Stimulated activated CD4-positive, alpha-beta T cell treated with anti-CD3 and anti-CD28 coated beads, Interleukin-4, amount 100 ng/mL, for 24 hours (primary cell): ENCODE data around the gene EPG5.
"Not testable (repeated sequence)": the region's sequence is repeated elsewhere in the genome, so short reads cannot be mapped to it uniquely, and the experiment has no call there.

ENCODE experiments used
- DNase-seq: peaks from one replicate; pipeline ENCODE4 v3.0.0-alpha.2; 2020

Gene EPG5

GRCh38 chr18:45837283-45838070 lies 129.7 kb downstream of the EPG5 start:
- DNase-seq = peak; percentile 23

GRCh38 chr18:45836242-45837205 lies 130.6 kb downstream of the EPG5 start:
- DNase-seq = no peak

- DNase-seq = no peak
These were observed 132.0 kb downstream of the EPG5 start for GRCh38 chr18:45835057-45835636.

GRCh38 chr18:45834306-45834705 lies 132.8 kb downstream of the EPG5 start:
- no peak for DNase-seq

GRCh38 chr18:45833846-45834245 lies 133.3 kb downstream of the EPG5 start:
- no peak for DNase-seq

GRCh38 chr18:45830917-45831316 lies 136.2 kb downstream of the EPG5 start:
- DNase-seq = no peak

- no peak for DNase-seq
These were observed 137.3 kb downstream of the EPG5 start for GRCh38 chr18:45829855-45830254.

- no peak for DNase-seq
These were observed 138.0 kb downstream of the EPG5 start for GRCh38 chr18:45828917-45829811.

GRCh38 chr18:45826716-45827115 lies 140.4 kb downstream of the EPG5 start:
- not testable (repeated sequence) for DNase-seq

- DNase-seq = no peak
These were observed 141.0 kb downstream of the EPG5 start for GRCh38 chr18:45826084-45826483.

- DNase-seq = no peak
These were observed 141.7 kb downstream of the EPG5 start, which contains the start of gene SIGLEC15 for GRCh38 chr18:45825258-45826044. Gene SIGLEC15, plus strand, starts transcription at chr18:45825675. Its CDS starts 54 bp downstream, at chr18:45825729.

- DNase-seq = no peak
These were observed 145.4 kb downstream of the EPG5 start for GRCh38 chr18:45821711-45822110.

- no peak for DNase-seq
These were observed 146.1 kb downstream of the EPG5 start for GRCh38 chr18:45821026-45821425.

GRCh38 chr18:45820106-45820745 lies 146.9 kb downstream of the EPG5 start:
- DNase-seq = no peak

- DNase-seq = not testable (repeated sequence)
These were observed 148.4 kb downstream of the EPG5 start for GRCh38 chr18:45818765-45819164.

- no peak for DNase-seq
These were observed 149.6 kb downstream of the EPG5 start for GRCh38 chr18:45817543-45817942.

- DNase-seq = not testable (repeated sequence)
These were observed 152.4 kb downstream of the EPG5 start for GRCh38 chr18:45814733-45815132.

- DNase-seq = not testable (repeated sequence)
These were observed 160.0 kb downstream of the EPG5 start for GRCh38 chr18:45807144-45807543.

- no peak for DNase-seq
These were observed 160.9 kb downstream of the EPG5 start for GRCh38 chr18:45806226-45806625.

GRCh38 chr18:45805551-45805950 lies 161.6 kb downstream of the EPG5 start:
- no peak for DNase-seq
